GM19452 (cell line): ENCODE data around the gene ANXA2.
"Not testable (repeated sequence)": the region's sequence is repeated elsewhere in the genome, so short reads cannot be mapped to it uniquely, and the experiment has no call there.

Experiments used
- ATAC-seq: cut with Tn5 transposase; IDR thresholded peaks from one replicate; pipeline ENCODE4 v1.9.1; 2021; ENCODE audit not compliant: unreplicated experiment

ANXA2 gene

GRCh38 chr15:60397772-60398445 lies at the start of gene ANXA2:
Gene ANXA2 (minus strand): TSS chr15:60397986. CDS start chr15:60386075, 11,911 bp downstream.
- ATAC-seq = peak; percentile 66

DNA sequence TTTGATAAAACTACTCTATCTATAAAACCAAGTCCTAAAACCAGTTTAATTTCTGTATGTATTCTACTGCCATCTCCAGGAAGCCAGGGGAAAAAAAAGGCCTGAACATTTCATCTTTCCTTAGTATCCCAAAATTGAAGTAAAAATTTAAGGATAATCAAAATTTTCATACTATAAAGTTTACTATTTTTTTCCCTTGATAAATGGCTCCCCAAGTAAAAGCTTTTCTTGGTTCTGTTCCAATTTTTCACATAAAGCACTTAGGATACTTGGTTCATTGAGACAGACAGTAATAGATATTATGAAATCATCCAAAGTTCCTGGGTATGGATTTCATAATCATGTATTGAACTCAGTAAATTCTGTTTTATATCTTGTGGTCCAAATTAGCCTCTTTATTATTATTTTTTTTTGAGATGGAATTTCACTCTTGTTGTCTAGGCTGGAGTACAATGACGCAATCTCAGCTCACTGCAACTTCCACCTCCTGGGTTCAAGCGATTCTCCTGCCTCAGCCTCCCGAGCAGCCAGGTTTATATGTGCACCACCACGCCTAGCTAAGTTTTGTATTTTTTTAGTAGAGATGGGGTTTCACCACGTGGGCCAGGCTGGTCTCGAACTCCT lies 46.6 kb upstream of the ANXA2 start:
- no peak for ATAC-seq

DNA sequence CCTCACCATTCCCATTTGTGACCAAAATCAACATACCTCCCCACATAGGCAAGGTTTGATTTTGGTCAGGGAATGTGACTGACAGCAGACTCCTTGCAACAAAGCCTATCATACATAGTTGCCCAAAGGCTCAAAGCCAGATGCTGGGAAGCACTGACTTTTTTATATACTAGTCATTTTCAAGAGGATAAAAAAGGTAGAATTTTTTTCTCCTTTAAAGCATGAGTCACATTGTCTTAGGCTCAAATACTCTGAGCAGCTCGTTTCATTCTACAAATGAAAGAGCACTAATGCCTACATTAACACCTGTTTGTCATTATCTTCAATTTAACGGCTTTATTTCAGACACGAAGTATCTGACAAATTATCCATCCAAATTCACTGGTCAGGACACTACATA lies 45.0 kb upstream of the ANXA2 start:
- ATAC-seq = no peak

DNA sequence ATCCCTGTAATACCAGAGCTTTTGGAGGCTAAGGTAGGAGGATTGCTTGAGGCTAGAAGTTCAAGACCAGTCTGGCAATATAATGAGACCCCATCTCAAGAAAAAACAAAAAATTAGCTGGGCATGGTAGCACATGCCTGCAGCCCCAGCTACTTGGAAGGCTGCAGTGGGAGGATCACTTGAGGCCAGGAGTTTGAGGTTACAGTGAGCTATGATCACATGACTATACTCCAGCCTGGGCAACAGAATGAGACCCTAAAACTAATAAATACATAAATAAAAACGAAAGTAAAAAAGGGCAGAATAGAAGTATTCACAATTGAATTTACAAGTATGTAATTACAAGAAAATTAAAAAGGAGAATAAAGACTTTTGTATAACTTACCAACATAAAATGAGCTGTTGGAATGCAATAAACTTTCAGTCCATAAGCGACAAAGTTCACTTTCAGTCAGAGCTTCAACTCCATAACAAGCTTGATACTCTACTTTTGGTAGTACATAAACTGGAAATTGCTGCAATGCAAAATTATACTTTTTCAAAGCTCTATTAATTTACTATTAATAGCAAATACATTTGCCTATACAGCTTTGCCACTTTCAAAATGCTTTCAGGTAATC lies 44.4 kb upstream of the ANXA2 start:
- ATAC-seq = no peak

GRCh38 chr15:60441331-60441730 lies 43.5 kb upstream of the ANXA2 start:
- ATAC-seq = no peak

DNA sequence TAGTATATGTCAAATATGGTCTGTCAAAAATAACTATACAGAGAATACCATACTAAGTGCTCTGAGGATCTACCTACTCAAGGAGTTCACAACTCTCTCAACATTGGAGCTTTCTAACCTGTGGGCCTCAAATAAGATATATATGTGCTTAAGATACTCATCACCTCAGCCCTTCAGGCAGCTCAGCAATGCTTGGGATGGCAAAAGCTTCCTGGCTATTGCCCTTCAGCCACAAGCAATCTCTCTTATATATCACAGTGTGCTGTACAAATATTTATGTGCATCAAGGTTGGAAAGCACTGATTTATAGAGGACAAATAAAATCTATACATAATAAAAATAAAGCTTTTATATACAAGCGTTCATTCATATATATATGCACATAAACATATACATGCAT lies 40.9 kb upstream of the ANXA2 start:
- no peak for ATAC-seq

DNA sequence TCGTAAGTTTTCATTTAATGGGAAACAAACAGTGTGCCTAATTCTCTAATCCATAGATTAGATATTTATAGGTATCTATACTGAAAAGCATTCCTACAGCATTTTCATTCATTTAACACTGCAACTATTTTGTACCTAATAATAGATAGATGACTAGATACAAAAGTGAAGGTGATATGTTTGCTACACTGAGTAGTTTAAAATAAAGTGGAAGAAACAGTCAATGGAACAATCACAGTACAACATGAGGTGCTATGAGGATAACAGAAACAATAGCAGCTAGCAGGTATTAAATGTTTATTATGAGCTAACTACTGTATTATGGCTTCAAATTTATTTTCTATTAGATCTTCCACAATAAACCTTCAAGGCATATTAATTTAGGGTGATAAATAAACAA lies 31.1 kb upstream of the ANXA2 start:
- no peak for ATAC-seq

GRCh38 chr15:60426870-60427508 lies 29.2 kb upstream of the ANXA2 start:
- ATAC-seq = no peak

DNA sequence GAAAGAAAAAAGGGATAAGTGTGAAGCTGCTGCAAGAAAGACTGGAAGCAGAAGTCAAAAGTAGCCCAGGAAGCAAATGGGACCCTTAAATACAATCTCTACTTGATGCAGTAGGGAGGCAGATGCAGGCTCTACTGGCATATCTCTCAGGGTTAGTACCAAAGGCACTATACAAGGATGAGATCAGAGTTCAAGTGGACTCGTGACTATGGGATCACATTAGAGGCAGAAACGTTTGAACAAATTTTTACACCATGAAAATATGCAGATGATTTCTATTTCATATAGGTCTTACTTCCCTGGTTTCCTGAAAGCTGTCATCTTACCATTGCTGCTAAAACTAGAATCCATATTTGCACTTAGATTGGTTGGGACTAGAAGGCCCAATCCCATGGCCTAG lies 27.7 kb upstream of the ANXA2 start:
- no peak for ATAC-seq

- ATAC-seq = no peak
Observed at GRCh38 chr15:60424006-60424405, 26.2 kb upstream of the ANXA2 start.

DNA sequence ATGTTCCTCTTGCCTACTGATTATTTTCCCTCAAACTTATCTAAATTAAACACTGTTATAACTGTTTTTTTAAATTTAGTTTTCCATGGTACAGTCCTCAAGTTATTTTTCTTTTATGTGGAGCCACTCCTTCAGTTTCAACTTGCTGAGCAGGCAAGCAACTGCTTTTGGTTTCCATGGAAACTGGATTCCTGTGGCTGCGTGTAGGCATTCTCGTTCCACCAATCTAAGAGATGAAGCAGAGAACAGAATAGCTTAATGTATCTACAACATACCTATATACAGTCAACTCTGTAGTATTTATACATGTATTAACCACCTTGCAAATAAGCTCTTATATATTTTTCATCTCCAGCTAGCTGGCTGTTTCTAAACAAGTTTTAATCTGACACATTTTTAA lies 25.8 kb upstream of the ANXA2 start:
- no peak for ATAC-seq

GRCh38 chr15:60421544-60421943 lies 23.8 kb upstream of the ANXA2 start:
- ATAC-seq = no peak

DNA sequence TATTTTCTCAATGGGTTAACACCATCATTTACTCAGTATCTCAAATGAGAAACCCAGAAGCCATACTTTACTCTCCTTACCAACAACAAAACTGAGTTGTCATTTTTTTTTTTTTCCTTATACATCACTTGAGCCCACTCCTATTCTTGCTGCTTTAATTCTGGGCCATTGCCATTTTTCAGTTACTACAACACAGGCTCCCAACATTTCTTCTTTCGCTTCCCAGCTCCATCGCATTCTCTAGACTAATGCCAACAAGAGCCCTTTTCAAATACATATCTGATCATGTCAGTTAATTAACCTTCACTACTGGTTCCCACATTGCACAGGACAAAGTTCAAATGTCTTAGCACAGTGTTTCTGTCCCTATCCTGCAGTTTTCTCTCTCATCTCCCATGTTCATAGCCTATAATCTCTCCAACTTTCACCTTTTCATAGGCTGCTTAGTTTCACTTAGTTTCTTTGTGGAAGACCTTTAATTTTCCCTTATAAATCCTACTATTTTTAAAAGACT lies 22.5 kb upstream of the ANXA2 start:
- ATAC-seq = no peak

DNA sequence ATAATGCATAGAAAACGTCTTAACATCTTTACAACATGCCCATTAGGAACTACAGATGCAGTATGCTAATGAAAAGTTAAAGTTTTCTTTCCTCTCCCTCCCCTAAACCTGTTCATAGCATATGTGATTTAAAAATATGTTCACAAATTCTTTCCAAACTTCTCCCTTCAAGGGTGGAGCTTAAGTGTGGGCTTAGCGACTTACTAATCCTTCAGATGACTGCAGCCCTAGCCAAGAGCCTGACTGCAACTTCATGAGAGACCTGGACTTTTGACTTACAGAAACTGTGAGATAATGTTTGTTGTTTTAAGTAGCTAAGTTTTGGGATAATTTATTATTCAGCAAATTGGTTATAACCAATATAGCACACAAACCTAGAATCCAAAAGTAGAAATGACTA lies 22.0 kb upstream of the ANXA2 start:
- no peak for ATAC-seq

- ATAC-seq = no peak
Observed at GRCh38 chr15:60418096-60418495, 20.3 kb upstream of the ANXA2 start.

- no peak for ATAC-seq
Observed at GRCh38 chr15:60417112-60417511, 19.3 kb upstream of the ANXA2 start.

- ATAC-seq = no peak
Observed at GRCh38 chr15:60416484-60416883, 18.7 kb upstream of the ANXA2 start.

GRCh38 chr15:60414016-60414682 lies 16.4 kb upstream of the ANXA2 start:
- no peak for ATAC-seq

DNA sequence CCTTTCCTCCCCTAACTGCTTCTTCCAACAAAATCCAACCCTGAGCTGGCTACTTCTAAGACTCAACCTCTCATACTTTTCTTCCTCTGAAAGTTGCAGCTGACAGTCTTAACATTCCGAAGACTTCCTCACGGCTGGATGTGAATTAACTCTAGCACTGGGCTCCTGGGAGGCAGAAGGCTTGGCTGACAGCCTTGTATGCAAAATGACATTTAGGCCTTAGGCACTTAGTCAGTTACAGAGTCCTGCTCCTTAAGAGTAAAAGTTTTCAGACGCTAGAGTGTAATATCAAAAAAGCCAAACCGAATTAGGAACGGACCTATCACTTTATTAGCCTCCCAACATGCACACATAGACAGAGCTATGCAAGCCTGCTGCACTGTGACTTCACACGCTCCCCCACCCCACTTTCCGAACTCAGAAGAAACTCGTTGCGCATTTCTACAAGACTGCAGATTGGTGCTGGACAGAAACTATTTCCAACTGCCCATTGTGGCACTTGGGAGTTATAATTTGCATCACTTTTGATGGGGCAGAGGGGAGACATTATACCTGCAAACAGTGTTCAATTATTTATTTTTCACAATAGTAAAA lies 15.5 kb upstream of the ANXA2 start:
- no peak for ATAC-seq

DNA sequence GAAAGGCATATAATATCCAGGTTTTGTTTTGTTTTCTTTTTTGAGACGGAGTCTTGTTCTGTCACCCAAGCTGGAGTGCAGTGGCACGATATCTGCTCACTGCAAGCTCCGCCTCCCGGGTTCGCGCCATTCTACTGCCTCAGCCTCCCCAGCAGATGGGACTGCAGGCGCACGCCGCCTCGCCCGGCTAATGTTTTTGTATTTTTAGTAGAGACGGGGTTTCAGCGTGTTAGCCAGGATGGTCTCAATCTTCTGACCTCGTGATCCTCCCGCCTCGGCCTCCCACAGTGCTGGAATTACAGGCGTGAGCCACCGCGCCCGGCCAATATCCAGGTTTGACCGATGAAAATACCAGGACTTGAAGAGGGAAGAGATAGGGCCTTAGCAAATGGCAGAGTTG lies 15.0 kb upstream of the ANXA2 start:
- ATAC-seq = not testable (repeated sequence)
